ENCODE measurements around the gene VPS11. TPM values are rescaled to one million over a fixed set of nuclear protein-coding genes. Genes with fewer than 3 reads are reported as not detected.

Gene VPS11
- total RNA-seq, 1 donor, result 29.4 TPM

GRCh38 chr11:119048644-119049043, 19.0 kb upstream of the VPS11 start:
- TF ChIP-seq CTCF (IDR thresholded peaks at IDR 0.05; ENCODE audit: insufficient read depth, low read length), result no peak
- no peak overlapping the region for H3K4me3 ChIP-seq (ENCODE audit: low read depth, low read length)
- DNase-seq (ENCODE audit: low read depth), result no peak

DNA sequence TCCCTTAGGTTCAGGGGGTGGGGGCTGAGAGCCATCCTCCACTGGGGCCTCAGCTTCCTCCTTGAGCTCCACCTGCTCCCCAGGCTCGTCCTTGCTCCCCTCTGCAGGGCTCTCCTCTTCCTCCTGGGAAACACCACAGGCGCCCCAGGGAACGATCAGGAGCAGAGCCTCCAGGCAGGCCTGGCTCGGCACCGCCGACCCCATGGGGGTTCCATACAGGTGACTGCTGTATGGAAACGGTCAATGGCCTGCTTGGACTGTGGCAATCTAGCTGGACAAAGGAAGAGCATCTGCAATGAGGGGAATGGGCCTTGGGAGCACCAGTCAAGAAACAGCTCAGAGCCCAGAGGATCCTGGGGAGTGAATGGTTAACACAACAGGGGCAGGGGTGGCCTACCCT, 18.5 kb upstream of the VPS11 start:
- DNase-seq (ENCODE audit: low read depth), result no peak
- no peak overlapping the region for H3K4me3 ChIP-seq (ENCODE audit: low read depth, low read length)
- TF ChIP-seq CTCF (IDR thresholded peaks at IDR 0.05; ENCODE audit: insufficient read depth, low read length), result no peak

- no peak overlapping the region for H3K4me3 ChIP-seq (ENCODE audit: low read depth, low read length)
These were observed 16.0 kb upstream of the VPS11 start for GRCh38 chr11:119051440-119052162.

GRCh38 chr11:119052163-119052814, 15.3 kb upstream of the VPS11 start:
- DNase-seq (ENCODE audit: low read depth), result no peak
- no peak for TF ChIP-seq CTCF (IDR thresholded peaks at IDR 0.05; ENCODE audit: insufficient read depth, low read length)
- no peak overlapping the region for H3K4me3 ChIP-seq (ENCODE audit: low read depth, low read length)

More at GRCh38 chr11:119051440-119052162, 16.0 kb upstream of the VPS11 start:
- DNase-seq (ENCODE audit: low read depth), result no peak
- TF ChIP-seq CTCF (IDR thresholded peaks at IDR 0.05; ENCODE audit: insufficient read depth, low read length), result no peak

- no peak for DNase-seq (ENCODE audit: low read depth)
- no peak for TF ChIP-seq CTCF (IDR thresholded peaks at IDR 0.05; ENCODE audit: insufficient read depth, low read length)
- H3K4me3 ChIP-seq (ENCODE audit: low read depth, low read length), result no peak overlapping the region
These were observed 13.2 kb upstream of the VPS11 start for GRCh38 chr11:119054418-119054817.

DNA sequence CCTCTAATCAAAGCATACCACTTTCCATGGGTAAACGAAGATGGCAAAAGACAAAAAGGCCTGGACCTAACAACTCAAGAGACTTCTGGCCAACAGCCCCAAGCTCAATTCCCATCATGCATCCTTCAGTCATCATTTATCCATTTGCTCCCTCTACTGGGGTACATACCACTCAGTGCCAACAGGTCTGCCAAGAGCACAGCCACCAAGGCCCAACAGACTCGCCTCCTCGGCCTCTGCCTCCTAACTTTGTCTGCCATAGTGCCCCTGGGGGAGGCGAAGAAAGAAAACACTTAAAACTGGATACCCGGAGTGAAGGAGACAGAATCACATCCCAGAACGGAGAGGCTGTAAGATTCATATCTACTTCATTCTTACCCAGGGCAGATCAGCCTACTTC, 11.7 kb upstream of the VPS11 start:
- peak; percentile 14 for TF ChIP-seq CTCF (IDR thresholded peaks at IDR 0.05; ENCODE audit: insufficient read depth, low read length)
- peak; percentile 35 for DNase-seq (ENCODE audit: low read depth)
- H3K4me3 ChIP-seq (ENCODE audit: low read depth, low read length), result peak overlapping the region; percentile 85
